DMS53 treated with DMSO at 0.1 percent for 48 hours (cell line): Measurements from ENCODE around the gene MEI1.
A peak's percentile ranks its signal among the peaks of the same experiment; 100 is the strongest.
"Not testable (repeated sequence)": the region's sequence is repeated elsewhere in the genome, so short reads cannot be mapped to it uniquely, and the experiment has no call there.

Source experiments
- DNase-seq: peaks from one replicate; lab custom pipeline; 2025; ENCODE audit not compliant: unreplicated experiment; lab: John Stamatoyannopoulos, UW

The MEI1 gene, protein sequence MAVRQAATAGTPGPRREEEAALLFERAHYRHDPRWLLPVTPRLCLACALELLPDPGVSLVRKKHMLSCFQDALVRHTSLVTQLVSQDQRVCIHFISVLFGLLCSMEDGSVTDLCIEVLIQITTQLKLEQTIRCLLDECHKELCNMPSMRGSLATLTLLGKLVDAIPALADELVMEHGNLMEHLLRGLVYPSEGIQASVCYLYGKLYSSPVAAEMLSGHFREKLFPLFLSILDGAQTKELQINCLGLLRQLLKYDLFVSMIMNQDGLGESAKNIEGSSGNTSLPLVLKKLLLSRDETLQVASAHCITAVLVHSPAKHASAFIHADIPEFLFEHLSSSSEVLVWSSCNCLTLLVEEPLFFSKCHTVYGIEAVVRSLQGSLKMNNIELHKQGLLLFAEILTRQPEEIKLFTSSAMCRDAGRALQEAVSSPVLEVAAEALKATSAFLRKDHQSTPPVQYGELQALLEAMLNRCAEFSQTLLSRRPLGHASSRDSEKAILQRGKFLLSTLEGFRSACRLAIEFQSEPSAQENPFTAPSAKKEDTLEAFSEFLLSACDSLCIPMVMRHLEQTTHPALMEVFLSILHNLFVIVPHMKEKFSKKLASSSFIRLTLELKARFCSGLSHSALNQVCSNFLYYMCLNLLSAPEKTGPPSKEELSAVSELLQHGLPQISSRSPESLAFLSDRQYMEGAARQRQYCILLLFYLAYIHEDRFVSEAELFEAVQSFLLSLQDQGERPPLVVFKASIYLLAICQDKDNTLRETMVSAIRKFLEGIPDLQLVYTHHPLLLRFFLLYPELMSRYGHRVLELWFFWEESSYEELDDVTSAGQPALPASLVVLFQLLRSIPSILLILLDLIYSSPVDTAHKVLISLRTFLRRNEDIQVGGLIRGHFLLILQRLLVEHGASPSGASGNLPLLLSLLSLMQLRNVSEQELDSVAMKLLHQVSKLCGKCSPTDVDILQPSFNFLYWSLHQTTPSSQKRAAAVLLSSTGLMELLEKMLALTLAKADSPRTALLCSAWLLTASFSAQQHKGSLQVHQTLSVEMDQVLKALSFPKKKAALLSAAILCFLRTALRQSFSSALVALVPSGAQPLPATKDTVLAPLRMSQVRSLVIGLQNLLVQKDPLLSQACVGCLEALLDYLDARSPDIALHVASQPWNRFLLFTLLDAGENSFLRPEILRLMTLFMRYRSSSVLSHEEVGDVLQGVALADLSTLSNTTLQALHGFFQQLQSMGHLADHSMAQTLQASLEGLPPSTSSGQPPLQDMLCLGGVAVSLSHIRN

DNA sequence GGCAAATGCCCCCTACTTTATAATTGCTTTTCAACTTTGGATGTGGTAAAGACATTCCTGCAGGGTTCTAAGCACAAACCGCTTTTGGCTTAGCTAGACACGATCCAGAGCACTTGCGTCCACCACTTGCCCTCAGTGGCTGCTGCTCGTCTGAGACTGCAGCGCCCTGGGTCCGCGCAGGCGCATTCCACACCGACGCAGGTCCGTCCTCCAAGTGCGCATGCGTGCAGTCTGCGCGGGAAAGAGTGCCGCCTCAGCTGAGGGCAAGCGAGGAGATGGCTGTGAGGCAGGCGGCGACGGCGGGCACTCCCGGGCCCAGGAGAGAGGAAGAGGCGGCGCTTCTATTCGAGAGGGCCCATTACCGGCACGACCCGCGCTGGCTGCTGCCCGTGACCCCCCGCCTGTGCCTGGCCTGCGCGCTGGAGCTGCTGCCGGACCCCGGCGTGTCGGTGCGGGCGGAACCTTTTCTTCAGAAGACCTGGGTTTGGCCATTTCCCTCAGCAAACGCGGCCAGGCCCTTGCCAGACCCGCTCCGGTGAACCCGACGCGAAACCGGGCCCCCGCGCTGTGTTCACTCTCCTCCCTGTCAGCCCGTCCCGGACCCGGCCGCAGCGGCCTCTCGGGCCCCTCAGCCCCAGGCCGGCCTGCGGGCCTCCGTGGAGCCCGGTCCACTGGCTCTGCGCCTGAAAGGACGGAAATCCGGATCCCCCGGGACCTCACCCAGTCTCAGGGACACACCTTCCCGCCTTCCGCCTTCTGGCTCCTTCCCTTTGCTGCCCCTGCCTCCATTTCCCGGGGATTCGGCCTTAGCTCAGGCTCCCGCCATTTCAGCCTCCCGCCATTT lies at the start of gene MEI1:
Gene MEI1 (plus strand): TSS at position 240 of the 844 bp plus-strand sequence. CDS start 36 bp downstream, at position 276.
- peak; percentile 26 for DNase-seq

DNA sequence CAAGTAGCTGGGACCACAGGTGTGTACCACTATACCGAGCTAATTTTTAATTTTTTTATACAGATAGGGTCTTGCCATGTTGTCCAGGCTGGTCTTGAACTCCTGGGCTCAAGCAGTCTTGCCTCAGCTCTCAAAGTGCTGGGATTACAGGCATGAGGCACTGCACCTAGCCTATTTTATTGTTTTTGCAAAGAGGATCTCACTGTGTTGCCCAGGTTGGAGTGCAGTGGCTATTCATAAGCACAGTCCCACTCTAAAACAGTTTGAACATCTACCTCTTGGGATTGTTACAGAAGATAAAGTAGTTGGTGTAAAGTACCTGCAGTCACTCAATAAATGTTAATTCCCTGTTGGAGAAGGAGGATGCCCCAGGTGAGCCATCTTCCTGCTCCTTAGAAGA lies 49.1 kb upstream of the MEI1 start:
- no peak for DNase-seq

DNA sequence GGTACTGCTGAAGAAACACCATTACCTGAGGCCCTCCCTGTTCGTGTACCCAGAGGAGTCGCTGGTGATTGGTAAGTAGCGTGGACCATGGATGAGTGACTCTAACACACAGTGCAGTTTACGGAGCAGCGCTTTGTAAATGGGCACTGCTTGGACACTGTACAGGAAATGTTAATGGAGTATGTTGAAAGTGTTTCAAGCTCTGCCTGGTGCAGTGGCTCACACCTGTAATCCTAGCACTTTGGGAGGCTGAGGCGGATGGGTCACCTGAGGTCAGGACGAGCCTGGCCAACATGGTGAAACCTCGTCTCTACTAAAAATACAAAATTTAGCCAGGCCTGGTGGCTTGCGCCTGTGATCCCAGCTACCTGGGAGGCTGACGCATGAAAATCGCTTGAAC lies 48.5 kb upstream of the MEI1 start:
- DNase-seq = no peak

DNA sequence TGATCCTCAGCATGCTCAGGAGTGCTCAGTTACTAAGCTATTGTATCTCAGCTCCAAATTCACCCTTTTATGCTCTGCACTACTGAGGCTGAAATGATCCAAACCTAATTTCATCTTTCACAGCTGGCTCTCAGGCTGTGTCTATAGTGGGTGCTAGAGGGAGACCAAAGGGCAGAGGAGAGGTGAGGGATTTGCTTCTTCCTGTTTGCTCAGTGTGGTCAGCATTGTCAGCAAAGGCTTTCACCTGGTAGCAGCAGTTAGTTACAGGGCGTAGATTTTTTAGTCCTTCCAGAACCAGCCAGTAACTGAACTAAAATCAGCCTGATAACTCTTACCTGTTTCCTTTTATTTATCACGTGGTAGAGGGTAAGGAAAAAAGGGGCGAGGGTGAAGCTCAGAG lies 45.0 kb upstream of the MEI1 start:
- DNase-seq = no peak

DNA sequence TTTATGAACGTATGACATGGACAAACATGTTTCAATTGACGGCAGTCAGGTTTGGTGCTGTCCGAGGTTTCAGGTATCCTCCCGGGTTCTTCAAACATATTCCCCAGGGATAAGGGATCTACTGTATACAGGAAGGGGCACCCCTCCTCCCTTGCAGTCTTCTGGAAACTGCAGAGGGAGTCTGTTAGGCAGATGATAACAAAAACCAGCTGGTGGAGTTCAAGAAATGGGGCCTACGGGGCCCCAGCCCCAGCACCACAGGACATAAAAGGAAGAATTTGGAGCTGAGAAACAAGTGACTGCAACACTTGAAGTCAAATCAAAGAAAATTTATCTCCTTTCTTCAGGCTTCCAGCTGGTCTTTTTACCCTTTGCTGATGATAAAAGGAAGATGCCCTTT lies 42.7 kb upstream of the MEI1 start:
- no peak for DNase-seq

DNA sequence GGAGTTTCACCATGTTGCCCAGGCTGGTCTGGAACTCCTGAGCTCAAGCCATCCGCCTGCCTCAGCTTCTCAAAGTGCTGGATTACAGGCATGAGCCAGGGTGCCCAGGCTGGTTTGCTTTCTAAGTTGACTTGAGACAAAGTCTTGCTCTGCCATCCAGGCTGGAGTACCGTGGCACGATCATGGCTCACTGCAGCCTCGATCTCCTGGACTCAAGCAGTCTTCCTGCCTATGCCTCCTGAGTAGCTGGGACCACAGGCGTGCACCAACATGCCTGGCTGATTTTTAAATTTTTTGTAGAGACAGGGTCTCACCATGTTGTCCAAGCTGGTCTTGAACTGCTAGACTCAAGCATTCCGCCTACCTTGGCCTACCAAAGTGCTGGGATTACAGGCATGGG lies 41.6 kb upstream of the MEI1 start:
- no peak for DNase-seq

DNA sequence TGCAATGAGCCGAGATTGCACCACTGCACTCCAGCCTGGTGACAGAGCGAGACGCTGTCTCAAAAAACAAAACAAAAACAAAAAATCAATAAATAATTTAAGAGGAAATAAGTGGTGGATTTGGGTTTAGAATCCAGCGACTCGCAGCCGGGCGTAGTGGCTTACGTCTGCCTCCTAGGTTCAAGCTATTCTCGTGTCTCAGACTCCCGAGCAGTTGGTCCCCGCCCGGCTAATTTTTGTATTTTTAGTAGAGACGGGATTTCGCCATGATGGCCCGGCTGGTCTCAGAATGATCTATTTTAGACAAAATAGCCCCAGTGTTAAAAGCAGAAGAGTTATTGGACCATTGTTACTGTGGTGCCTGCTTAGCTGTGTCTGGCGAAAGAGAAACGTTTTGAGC lies 40.4 kb upstream of the MEI1 start:
- DNase-seq = no peak

DNA sequence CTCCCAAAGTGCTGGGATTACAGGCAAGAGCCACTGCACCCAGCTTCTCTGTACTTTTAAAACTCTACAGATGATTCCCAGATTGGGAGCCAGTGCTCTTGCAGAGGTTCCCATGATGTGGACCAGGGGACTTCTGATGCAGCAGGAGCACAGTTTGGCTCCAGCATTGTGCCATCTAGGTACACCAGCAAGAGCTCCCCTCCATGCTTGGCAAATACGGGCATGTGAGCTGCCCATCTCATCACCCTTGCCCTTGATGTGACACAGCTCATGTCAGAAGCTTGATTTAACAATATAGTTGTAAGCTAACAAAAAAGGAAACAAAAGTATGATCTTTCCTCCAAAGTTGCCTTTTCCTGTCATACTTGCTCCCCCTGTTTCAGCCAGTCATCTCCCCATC lies 39.4 kb upstream of the MEI1 start:
- no peak for DNase-seq

DNA sequence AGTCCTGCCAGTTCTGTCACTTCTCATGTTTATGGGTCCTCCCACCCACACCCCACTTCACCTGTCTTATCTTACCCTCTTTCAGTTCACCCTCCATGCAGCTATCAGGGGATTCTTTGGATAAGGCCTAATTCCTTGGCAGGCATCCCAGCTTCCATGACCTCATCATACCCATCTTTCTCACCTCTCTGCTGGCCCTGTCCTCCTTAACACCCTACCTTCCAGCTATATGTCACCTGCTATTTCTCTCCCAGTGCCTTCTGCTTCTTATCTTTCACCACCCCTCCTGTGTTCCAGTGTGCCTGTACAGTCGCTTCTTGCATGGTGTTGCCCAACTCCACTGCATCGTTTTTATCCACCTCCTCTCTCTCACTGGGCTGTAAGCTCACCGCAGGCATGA lies 38.9 kb upstream of the MEI1 start:
- no peak for DNase-seq

DNA sequence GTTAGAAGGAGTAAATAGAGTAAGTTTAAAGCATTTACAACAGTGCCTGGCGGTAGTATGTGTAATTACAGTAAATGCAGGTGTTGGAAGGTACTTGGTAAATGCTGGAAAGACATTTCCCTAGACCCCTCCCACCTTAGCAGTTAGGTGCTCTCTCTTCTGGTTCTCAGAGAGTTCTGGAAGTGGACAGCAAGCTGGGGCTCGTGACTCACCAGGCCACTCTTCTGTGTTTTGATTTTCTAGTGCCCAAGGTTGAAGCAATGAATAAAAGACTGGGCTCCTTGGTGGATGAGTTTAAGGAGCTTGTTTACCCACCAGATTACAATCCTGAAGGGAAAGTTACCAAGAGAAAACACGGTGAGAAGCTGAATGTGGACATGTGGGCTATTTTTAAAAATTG lies 38.2 kb upstream of the MEI1 start:
- DNase-seq = no peak

DNA sequence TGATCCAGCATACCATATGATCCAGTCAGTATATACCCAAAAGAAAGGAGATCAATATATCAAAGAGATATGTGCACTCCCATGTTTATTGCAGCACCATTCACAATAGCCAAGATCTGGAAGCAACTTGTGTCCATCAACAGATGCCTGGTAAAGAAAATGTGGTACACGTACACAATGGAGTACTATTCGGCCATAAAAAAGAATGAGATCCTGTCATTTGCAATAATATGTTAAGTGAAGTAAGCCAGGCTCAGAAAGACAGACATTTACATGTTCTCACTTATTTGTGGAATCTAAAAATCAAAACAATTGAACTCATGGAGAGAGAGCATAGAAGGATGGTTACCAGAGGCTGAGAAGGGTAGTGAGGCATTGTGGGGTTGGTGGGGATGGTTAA lies 37.6 kb upstream of the MEI1 start:
- no peak for DNase-seq

DNA sequence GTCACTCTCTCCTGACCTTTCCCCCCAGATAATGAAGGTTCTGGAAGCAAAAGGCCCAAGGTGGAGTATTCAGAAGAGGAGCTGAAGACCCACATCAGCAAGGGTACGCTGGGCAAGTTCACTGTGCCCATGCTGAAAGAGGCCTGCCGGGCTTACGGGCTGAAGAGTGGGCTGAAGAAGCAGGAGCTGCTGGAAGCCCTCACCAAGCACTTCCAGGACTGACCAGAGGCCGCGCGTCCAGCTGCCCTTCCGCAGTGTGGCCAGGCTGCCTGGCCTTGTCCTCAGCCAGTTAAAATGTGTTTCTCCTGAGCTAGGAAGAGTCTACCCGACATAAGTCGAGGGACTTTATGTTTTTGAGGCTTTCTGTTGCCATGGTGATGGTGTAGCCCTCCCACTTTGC lies 35.7 kb upstream of the MEI1 start:
- not testable (repeated sequence) for DNase-seq

DNA sequence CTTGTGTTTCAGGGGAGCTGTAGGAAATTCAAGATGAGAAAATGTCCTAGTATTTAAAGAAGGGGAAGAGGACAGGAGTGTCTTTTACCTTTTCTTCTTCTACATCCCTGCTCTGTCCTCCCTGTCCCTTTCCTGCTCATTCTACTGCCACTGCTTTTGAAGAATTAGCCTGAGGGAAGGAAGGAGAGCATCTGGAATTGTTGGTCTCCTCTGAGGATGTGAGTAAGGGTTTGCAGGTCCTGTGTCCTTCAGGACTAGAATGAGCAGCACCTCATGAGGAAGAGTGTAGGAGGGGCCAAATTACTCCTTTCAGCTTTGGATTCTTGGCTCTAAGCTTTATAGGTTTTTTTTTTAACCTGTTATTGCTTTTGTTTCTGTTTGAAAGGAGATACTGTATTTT lies 34.8 kb upstream of the MEI1 start:
- DNase-seq = no peak

DNA sequence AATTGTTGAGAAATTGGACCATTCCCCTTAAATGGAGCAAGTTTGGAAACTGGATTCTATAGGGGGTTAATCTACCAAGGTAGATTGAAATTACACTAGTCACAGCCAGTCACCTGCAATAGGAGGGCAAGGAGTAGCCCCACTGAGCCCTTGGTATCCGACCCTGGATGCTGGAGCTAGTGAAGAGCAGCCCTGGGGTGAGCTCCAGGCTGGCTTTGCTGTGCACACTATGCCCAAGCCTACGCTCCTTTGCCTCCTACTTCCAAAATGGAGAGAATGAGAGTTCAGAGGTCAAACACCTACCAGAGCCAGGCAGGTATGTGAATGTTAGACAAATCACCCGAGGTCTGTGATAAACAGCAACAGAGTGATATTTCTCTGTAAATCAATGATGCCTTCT lies 34.4 kb upstream of the MEI1 start:
- no peak for DNase-seq

DNA sequence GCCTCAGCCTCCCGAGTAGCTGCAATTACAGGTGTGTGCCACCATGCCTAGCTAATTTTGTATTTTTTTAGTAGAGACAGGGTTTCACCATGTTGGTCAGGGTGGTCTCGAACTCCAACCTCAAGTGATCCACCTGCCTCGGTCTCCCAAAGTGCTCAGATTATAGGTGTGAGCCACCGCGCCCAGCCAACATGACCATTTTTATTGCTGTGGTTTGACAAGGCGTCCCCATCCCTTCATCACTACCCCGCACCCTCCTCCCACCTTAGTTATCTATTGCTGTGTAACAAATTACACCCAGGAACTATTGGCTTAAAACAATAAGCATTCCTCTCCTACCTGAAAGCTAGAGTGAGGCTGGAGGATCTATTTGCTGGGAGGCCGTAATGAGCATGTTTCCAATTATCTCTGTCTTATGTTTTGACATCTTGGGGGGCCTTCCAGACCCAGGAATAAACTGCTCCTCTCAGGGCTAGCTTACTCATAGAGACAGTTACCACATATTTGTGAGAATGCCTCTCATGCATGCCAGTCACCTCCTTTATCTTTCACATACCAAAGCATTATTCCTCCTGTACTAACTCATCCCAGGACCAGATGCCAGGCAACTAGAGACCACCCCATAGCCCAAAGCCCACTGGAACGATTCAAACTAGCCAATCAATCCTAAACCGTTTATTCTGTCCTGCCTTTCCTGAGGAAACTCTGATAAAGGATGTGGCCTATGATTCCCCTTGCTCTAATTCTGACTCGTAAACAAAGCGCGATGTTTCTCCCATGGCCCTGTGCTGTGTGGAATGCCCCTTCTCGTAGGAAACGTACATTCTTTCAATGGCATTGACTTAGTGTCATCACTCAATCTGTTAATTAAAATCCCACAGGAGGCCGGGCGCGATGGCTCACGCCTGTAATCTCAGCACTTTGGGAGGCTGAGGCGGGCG lies 30.1 kb upstream of the MEI1 start:
- no peak for DNase-seq

DNA sequence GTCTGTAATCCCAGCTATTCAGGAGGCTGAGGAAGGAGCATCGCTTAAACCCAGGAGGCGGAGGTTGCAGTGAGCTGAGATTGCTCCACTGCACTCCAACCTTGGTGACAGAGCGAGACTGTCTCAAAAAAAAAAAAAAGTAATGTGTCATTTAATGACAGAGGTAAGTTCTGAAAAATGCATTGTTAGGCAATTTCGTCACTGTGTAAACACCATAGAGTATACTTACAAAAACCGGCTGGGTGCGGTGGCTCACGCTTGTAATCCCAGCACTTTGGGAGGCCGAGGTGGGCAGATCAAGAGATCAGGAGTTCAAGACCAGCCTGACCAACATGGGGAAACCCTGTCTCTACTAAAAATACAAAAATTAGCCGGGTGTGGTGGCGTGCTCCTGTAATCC lies 27.2 kb upstream of the MEI1 start:
- DNase-seq = peak; percentile 53

DNA sequence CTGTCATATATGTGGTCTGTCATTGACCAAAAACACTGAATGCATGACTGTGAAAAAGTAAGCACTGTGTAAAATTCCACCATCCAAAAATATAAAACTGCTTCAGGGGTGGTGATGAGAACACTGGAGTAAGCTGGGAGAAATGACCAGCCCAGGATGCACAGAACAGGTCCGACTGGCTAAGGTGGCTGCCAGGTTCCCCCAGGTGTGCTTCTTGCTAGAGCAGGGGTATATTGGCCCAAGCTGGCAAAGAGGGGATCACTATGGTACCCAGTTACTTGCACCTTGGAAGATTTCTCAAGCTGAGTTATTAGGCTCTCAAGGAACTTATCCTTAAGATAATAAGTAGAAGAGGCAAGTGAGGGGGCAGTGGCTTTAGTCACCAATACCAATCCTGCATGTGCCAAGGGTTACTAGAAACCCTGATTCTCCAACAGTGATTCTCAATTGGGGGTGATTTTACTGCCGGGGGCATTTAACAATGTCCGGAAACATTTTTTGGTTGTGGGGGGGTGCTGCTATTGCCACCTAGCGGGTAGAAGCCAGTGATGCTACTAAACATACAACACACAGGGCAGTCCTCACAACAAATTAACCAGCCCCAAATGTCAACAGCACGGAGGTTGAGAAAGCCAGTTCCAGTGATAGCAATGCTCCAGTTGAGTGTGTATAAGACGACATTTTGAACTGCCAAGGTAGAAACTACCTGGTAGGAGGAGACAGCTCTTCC lies 26.4 kb upstream of the MEI1 start:
- no peak for DNase-seq

DNA sequence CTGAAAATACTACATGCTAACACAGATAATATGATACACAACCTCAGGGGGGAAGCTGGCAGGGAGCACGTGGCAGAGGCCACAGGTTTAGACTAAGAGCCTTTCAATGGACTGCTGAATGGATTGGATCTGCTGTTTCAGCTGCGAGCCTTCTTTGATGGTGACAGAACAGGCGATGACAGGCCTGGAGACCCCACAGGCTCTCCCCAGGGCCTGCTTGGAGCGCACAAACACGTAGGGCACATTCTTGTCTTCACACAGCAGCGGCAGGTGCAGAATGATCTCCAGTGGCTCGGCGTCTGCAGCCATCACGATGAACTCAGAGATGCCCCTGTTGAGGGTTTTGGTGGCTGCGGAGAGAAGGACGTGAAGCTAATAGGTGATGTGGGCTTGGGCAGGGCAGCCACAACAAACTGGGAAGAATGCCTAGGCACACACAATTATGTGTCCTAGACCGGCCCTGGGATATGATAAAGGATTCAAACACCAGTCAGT lies 24.4 kb upstream of the MEI1 start:
- DNase-seq = no peak

DNA sequence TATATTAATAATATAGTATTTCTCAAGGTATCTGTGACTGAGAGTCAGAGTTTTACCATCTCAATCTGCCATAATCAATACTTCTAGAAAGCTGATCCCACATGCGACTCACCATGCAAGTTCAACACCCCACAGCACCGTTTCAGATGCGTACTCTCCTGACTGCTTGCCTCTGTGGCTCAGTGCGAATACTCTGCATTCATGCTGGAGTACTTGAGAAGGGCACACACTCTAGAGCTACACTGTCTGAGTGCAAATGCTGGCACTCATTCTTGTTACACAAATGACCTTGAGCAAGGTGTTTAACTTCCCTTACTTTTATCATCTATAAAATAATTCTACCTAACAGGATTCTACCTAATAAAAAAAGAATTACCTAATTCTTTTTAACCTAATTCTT lies 23.2 kb upstream of the MEI1 start:
- DNase-seq = no peak
